NCI-H774 (cell line): Measurements from ENCODE around the gene ACOT7.

Experiments
- DNase-seq: peaks from one replicate; lab custom pipeline; 2025; lab: John Stamatoyannopoulos, UW

ACOT7 gene

DNA sequence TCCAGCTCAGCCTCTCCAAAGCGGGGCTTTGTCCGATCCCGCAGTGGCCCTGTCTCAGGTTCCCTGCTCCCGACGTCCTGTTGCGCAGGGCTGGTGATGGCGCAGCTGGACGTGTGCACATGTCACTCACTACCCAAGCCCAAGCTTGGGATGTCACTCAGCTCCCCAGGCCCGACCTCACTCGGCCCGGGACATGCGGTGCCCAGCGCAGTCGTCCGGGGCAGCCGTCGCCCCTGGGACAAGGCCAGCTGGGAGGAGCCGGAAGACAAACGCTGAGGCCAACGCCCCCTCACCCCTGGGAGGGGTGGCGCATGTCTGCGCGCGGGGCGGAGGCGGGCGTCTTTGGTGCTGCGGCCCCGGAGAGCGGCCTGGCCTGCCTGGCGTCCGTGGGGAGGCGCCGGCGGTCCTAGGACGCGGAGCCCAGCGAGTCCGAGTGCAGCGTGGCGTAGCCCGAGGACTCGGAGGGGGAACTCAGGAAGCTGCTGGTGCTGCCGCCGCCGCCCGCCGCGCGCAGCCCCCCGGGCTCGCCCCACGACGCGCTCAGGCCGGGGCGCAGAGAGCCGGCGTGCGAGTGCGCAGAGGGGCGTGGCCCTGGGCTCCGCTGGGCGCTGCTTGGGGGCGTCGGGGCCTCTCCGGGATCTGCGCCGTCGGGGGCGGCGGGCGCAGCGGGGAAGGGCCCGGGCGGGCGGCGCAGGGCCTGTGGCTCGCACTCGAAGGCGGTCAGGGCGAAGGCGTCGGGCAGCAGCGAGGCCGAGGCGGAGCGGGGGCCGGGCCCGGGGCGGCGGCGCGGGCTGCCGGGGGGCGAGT is 144.4 kb downstream of the ACOT7 start:
- DNase-seq = no peak

DNA sequence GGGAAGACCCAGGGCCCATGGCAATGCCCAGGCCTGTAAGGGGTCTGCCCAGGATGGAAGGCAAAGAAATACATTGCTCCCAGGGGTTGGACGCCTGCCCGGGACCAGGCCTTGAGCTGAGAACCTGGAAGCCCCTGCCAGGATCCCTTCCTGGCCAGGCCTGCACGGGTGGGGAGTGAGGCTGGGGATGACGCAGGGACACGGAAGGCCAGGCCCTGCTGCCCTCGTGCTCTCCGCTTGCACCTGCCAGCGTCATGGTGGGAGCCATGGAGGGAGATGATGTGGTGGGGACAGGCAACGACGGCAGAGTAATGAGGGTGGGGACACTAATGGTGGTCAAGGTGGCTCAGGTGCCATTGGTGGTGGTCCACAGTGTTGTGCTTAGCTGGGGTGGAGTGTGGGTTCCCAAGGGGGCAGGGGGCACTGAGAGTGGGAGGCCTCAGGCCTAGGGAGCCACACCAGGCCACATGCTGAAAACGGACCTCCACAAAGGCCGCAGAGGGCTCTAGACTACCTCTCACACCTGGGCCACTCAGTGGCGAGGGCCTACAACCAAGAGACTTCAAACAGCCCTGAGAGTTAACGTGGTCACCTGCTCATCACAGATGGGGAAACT is 145.3 kb downstream of the ACOT7 start:
- DNase-seq = no peak

DNA sequence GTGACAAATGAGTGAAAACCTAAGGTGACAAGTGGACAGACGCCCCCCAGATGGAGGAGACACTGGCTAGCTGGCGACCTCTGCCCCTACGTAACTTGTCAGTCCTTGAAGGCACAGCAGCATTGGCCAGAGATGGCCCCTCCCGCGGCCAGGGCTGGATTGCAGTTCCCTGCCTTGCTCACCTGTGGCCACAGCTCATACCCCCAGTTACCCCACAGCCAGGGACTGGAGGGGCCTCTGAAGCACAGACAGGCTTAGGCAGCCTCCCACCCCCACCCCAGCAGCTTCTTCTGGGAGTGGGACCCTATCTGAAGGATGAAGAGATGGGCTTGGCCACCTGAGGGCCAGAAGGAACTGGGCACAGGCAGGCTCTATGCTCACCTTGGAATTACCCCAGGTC is 145.9 kb downstream of the ACOT7 start:
- DNase-seq = no peak

DNA sequence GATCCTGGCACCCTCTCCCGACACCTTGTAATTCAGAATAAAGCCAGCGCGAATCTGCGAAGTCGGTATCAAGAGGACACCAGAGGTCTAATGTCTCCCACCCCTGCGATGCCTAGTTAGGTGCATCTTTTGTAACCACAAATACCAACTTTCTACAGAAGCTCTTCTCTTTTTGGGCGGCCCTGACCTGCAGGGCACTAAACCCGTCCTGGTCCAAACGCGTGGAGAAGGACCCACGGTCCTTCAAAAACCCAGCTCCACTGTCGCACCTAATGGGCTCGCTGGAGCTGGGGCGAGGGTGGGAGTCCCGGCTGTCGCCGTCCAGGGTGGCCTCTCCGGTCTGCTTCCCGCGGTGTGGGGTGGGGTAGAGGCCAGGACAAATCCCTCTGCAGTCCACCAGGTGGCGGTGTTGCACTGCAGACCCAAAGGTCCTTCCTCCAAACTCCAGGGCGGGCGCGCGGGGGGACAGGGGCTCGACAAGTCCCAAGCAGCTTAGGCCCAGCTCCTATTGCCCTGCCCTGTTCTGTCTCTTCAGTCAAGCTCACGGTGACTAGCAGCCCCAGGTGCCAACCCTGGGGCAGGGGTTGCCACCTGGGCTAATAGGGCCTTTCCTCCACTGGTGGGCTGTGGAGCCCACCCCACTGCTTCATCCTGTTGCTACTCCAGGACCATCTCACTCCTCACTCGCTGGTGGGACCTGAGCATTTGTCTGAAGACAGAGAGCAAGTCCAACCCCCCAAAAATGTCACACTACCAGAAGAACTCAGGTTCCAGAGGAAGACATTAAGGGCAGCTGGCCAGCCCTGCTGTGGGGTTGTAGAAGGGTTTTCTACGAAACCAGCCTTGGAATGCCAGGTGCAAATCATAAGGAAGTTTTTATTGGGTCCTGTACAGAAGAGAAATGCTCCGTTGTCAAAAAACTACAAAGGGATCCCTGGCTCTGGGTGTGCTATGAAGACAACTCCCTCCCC is 146.8 kb downstream of the ACOT7 start:
- peak; percentile 31 for DNase-seq

DNA sequence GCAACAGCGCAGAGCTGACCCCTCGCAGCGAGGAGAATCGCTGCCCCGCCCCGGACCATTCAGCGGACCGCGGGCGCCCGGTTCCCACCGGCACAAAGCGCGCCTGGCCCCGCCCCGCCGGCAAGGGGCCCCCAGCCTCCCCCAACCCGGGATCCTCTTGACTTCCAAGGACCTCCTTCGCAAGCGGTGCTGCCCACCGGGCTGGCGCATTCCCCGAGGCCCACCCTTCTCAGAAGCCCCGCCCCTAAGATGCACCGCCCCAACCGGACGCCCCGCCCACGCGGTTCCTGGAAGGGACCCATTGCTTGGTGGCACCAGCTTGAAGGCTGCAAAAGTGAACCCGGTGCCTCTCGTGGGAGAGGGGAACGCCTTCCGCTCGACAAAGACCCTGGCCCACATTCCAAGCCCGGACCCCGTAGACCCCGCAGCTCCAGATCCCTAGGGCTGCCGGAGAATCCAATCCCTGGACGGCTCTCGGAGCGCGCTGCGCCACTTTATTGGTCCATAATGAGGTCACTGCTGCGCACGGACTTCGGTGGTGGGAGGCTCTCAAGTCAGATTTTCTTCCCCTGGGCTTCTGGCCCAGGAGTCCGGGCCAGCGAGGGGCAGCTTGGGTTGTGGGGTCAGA is 147.6 kb downstream of the ACOT7 start:
- DNase-seq = peak; percentile 45

DNA sequence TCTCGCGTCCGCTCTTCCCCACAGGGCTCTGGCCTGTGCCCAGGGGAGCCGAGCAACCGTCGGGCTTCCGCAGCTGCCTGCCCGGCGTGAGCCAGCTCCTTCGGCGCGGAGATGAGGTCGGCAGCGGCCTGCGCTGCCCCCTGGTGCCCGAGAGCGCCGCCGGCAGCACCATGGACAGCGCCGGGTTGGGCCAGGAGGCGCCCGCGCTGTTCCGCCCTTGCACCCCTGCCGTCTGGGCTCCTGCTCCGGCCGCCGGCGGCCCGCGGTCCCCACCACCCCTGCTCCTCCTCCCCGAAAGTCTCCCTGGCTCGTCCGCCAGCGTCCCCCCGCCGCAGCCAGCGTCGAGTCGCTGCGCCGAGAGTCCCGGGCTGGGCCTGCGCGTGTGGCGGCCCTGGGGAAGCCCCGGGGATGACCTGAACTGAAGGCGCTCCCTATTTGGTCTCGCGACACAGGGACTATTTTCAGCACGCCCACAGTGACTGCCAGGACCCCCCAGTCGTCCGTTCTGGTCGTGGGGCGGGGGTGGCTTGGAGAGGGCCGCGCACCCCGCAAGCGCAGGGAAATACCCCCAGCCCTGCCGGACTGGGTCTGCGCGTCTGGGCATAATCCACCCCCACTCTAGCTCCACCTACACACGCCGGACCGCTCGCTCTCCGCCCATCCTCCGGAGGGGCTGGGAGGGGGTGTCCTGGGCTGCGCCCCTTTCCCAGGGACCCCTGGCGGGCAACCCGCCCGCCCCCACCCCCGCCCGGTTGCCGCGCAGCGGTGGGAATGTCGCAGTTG is 148.3 kb downstream of the ACOT7 start:
- peak; percentile 50 for DNase-seq

DNA sequence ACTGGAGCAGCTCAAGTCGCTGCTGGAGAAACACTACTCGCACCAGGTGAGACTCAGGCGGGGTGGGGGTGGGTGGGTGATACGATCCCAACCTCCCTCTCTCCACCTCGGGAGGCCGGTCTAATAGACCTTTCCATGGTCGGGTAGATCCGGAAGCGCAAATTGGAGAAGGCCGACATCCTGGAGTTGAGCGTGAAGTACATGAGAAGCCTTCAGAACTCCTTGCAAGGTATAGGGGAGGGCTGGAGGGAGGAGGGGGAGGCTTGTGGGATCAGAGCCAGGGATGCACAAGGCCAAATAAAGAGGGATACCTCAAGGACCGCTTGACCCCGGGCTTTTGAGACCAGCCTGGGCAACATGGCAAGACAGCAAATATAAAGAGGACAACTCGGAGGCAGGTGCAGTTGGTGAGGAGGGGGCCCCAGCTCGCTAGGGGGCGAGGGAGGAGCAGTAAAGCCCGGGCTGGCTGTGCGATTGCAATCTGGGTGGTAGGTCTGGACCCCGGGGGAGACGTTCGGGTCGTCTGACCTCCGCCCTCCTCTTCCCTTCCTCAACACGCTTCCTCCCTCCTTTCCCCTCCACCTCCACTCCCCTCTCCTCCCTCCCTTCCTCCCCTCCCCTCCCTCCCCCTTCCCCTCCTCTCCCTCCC is 149.0 kb downstream of the ACOT7 start:
- no peak for DNase-seq

DNA sequence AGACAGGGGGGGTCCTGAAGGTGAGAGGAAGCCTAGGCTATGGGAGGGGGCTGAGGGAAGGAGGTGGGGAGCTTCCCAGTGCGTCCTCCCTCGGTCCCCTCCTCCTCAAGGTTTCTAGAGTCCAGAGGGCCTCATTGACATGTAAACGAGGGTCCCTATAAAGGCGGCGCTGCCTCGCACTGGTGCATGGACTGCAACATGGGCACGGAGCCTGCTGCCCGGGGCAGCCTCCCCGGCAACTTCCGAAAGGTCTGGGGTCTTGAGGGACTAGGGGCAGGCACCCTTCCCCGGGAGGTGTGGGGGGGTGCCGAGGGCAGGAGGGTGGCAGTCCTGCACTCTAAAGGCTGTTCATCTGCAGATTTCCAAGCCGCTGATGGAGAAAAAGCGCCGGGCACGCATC is 149.6 kb downstream of the ACOT7 start, which contains the start of gene HES3:
Gene HES3, plus strand, starts transcription at position 187 of the 400 bp plus-strand sequence. Its CDS starts 187 bp downstream, at position 374.
- DNase-seq = no peak

DNA sequence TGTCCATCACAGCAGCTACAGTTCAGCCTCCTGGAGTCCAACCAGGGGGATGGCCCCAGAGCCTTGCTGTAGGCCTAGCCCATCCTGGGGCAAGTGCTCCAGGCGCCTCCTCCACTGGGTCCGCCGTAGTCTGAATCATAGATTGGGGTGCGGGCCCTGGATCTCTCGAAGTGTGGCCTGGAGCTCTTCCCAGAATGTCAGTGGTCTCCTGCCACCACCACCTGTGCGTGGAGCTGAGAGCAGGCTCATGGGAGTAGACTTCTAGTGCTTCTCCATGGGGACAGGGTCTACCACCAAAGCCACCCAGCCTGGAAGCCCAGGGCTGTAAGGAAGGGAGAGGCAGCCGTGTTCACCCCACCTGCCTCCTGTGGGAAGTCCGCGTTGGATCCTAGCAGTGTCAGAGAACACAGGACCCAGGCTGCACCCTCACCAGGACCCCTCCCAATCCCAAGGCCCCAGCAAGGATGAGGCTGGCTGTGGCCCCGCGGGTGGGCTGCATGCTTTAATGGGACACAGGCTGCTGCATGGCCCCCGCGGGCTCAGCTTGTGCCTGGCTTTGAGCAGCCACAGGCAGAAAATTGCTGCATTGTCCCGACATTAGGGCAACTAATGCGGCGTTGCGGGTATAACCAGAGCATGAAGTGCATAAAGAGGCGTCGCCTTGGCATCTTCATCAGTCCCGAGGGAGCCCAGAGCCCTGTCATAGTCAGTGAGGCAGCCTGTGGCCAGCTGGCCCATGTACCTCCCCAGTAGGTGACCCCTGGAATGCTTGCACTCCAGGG is 150.3 kb downstream of the ACOT7 start:
- no peak for DNase-seq

DNA sequence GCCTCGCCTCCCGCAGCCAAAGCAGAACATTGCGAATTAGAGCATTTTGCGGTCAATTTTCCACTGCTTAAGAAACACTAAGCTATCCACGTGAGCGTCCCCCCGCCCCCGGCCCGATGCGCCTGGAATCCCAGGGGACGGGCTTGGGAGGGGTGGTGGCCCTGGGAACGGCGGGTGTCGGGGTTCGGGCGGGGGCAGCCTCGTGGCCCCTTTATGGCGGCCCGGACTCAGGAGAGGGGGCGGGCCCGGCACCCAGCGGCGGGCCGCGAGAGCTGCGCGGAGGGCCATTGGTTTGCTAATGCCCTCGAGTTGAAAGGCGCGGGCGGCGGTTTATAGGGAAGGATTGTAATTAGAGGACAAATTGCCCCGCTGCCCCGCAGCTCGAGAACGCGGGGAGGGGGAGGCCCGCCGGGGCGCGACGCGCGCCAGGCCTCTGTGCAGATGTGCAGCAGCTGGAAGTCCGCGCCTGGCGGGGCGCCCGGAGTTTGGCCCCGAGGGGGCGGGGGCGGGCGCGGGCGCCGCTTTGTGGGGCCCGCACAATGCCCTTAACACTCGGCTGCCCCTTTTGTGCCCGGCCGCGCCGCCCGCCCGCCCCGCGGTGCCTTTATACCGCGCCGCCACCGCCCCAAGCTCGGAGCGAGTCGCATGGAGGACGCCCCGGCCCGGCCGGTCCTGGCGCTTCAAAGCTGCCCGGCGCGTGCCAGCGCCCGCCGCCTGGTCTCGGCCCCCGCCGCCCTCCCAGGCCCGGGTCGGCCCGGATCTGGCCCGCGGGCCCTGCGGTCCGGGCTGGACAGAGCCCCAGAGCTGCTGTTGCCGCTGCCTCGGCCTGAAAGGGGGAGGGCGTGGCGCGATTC is 151.5 kb downstream of the ACOT7 start:
- no peak for DNase-seq

DNA sequence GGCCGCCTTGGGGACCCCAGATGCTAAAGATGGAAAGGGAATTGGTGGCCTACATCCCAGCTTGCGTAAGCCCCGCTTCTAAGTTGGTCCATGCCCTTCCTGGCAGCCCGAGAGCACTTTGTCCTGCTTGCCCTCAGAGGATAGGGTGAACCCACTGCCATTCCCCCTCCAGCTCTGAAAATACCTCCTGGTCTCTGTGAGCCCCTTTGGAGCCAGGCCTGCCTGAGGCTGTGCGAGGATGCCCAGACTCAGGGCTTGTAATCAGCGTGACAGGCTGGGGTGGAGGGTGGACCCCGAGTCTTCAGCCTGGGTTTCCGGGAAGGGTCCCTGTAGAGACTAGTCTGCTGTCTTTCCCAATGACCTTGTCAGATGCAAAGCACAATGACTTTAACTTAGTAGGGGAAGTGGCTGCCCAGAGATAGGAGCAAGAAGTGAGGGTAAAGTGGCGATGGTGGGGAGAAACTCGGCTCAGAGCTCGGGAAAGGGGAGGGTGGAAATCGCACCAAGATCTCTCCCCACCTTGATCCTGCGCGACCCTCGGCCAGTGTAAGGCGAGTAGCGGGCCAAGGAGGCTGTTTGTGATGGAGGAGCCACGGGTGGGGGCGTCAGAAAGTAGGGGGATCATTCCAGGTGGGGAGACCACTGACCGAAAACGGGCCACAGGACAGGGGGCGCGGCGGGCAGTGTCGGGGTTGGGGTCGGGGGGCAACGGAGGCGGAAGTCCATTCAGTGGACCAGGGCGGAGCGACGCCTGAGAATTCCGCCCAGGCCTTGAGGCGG is 152.3 kb downstream of the ACOT7 start:
- DNase-seq = no peak

DNA sequence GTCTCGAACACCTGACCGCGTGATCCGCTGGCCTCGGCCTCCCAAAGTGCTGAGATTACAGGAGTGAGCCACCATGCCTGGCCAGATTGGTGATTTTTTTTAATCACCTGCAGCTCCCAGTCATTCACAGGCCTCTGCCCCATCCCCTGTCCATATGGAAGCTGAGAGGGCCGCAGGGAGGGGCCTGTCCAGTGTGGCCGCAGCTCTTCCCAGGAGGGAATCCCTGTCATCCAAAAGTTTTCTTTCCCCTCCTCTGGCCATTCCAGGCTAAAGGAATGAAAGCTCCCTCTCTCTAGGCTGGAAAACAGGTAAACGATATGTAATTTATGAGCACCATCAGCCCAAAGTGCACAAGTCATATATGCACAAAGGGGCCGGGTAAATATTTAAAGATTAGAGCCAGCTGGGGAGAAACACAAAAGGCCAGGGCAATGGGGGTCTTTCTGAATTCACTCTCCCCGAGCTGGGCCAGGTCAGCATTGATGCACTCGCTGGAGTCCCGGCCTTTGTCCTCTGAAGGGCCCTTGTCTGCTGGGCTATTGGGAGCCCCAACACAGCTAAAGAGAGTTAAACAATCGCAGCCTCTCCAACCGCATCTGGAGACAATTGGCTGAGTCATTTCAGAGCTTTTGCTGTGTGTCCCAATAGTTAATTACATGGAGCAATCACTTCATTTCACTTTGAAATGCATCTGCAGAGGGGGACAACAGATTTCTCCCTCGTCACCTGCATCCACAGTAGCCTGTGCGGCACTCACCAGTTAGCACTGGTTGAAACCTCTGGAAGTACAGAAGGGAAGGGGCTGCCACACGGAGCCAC is 153.4 kb downstream of the ACOT7 start:
- DNase-seq = peak; percentile 10

DNA sequence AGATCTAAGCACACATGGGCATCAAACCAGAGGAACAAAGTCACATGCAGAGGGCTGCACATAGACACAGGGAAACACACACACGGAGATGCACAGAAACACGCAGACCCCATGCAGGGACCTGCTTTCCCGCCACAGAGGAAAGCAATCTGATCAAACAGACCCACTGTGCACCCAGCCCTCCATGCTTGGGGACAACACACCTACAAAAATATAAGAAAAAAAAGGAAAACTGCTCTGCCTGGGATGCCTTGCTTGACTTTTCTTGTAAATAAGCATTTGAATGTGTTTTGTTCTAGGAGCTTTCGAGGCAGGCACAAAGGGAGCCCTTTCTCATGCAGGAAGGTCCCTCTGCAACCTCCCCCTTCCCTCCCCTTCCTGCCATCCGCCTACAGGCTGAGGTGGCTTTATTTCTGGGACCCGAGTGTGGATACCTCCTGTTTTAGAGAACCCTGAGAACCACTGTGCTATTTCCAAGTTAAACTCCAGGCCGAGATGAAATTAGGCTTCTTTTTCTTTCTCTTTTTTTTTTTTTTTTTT is 154.3 kb downstream of the ACOT7 start:
- no peak for DNase-seq

DNA sequence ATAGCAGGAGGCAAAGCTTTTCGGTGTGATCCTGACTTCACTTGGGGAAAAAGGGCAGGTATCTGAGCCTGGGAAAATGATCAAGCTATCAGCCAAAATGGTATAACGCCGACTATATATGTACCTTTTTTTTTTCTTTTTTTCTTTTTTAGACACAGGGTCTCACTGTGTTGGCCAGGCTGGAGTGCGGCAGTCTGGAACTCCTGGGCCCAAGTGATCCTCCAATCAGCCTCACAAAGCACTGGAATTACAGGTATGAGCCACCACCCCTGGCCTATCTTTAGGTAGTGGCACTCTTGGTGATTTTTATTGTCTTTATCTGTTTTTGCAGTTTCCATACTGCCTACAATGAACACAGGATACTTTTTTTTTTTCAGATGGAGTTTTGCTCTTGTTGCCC is 156.5 kb downstream of the ACOT7 start:
- DNase-seq = no peak

DNA sequence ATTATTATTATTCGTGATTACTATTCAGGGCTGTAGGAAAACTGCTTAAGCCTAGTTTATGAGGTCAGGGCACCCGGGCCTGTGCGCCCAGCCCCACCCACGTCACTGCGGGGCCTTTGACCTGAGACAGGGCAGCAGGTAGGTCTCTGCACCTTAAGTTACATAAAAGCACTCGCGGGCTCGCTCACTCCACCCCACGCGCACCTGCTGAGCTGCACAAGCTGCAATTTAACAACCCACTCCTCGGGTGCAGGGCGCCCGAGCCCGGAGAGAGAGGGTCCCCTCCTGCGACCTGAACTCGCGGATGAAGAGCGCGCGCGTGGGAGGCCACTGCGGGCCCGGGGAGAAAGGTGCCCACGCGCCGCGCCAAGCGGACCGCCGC is 158.3 kb downstream of the ACOT7 start:
- no peak for DNase-seq

DNA sequence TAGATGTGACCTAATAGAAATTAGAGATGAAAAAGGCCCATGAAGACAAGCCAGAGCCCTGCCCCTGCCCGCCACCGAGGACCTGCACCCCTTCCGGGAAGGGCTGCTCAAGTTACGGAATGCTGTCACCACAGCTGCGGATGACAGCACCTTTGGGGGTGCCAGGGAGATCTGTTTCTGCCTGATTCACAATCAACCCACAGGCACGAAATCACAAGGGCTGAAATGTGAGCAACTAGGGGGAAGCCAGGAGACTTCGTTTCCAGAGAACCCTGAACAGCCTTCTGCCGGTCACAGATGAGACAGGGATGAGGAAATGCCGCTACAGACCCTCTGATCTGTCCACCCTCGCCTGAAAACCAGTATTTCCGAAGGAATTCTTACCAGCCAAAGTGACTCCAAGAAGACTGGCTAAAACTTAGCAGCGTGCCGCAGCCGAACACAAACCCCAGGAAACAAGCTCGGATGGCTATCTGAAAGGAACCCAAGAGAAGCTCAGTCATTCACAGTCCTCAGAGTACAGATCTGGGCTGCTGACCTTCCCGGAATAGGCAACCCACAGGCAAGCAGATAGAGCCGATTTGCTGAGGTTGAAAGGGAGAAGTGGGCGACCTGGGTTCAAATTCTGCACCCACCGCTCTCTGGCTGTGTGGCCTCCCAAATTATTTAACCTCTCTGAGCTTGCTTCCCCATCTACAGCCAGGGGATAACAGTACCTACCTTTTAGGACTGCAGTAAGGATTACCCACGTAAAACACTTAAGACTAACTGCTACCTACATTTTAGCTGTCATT is 158.9 kb downstream of the ACOT7 start:
- no peak for DNase-seq
